Trophoblast cell (in vitro differentiated cells and primary cell): ENCODE data around the gene RWDD1. TPM values are rescaled to one million over a fixed set of nuclear protein-coding genes. Genes with fewer than 3 reads are reported as not detected.

Experiments used
- DNase-seq, 2 donors: peaks; one replicate each; pipeline ENCODE4 v3.0.0-alpha.2; 2016
- H2AFZ ChIP-seq: 2 replicates; pipeline ENCODE4 v1.6.1; 2013; ENCODE audit warnings: low read length, moderate library complexity, mild to moderate bottlenecking; ENCODE audit not compliant: insufficient read depth, poor library complexity
- H2AK5ac ChIP-seq: 2 replicates; pipeline ENCODE4 v1.6.1; 2013; ENCODE audit warnings: mild to moderate bottlenecking, low read length
- H2BK120ac ChIP-seq: 2 replicates; pipeline ENCODE4 v1.6.1; 2013; ENCODE audit warnings: low read length, mild to moderate bottlenecking, moderate library complexity; ENCODE audit not compliant: insufficient read depth, poor library complexity
- H2BK12ac ChIP-seq: 2 replicates; pipeline ENCODE4 v1.6.1; 2013; ENCODE audit warnings: mild to moderate bottlenecking, low read length, moderate library complexity
- H2BK5ac ChIP-seq: 2 replicates; pipeline ENCODE4 v1.6.1; 2013; ENCODE audit warnings: low read length, low read depth, moderate library complexity, mild to moderate bottlenecking; ENCODE audit not compliant: poor library complexity
- H3K14ac ChIP-seq: 2 replicates; pipeline ENCODE4 v1.6.1; 2013; ENCODE audit warnings: mild to moderate bottlenecking, low read length
- H3K18ac ChIP-seq: 2 replicates; pipeline ENCODE4 v1.6.1; 2013; ENCODE audit warnings: mild to moderate bottlenecking, low read length
- H3K23ac ChIP-seq: 2 replicates; pipeline ENCODE4 v1.6.1; 2013; ENCODE audit warnings: low read length
- H3K27ac ChIP-seq: 2 replicates; pipeline ENCODE4 v1.5.1; 2013; ENCODE audit warnings: low read depth, mild to moderate bottlenecking, inconsistent platforms, low read length, moderate library complexity
- H3K27me3 ChIP-seq: 2 replicates; pipeline ENCODE4 v1.6.1; 2013; ENCODE audit warnings: inconsistent platforms, mild to moderate bottlenecking, low read length, moderate library complexity; ENCODE audit not compliant: insufficient read depth
- H3K36me3 ChIP-seq, 2 experiments: 1 replicate in 1 of 2; 2 replicates in 1 of 2; pipeline ENCODE4 v1.6.1; 2013; ENCODE audit warnings: low read length in 2 of 2, mild to moderate bottlenecking in 2 of 2, moderate library complexity in 1 of 2; ENCODE audit not compliant: insufficient read depth in 2 of 2, control insufficient read depth in 1 of 2
- H3K4ac ChIP-seq: 2 replicates; pipeline ENCODE4 v1.6.1; 2013; ENCODE audit warnings: low read depth, mild to moderate bottlenecking, low read length, moderate library complexity
- H3K4me1 ChIP-seq, 2 experiments: 1 replicate in 1 of 2; 2 replicates in 1 of 2; pipeline ENCODE4 v1.6.1; 2013; ENCODE audit warnings: low read length in 2 of 2, mild to moderate bottlenecking in 2 of 2, moderate library complexity in 1 of 2; ENCODE audit not compliant: insufficient read depth in 2 of 2, control insufficient read depth in 1 of 2
- H3K4me2 ChIP-seq: 2 replicates; pipeline ENCODE4 v1.6.1; 2013; ENCODE audit warnings: inconsistent platforms, mild to moderate bottlenecking, low read length, moderate library complexity
- H3K4me3 ChIP-seq: 2 replicates; pipeline ENCODE4 v1.5.1; 2013; ENCODE audit warnings: mild to moderate bottlenecking, low read depth, low read length, inconsistent platforms
- H3K79me1 ChIP-seq: one replicate; pipeline ENCODE4 v1.6.1; 2013; ENCODE audit warnings: low read length
- H3K79me2 ChIP-seq: 2 replicates; pipeline ENCODE4 v1.6.1; 2013; ENCODE audit warnings: low read length, mild to moderate bottlenecking; ENCODE audit not compliant: control insufficient read depth, insufficient read depth, poor library complexity
- H3K9ac ChIP-seq: 2 replicates; pipeline ENCODE4 v1.6.1; 2013; ENCODE audit warnings: mild to moderate bottlenecking, low read length
- H3K9me3 ChIP-seq: 2 replicates; pipeline ENCODE4 v1.6.1; 2013; ENCODE audit warnings: low read depth, mild to moderate bottlenecking, control low read depth, inconsistent platforms, low read length; ENCODE audit not compliant: insufficient read depth
- H4K12ac ChIP-seq: 2 replicates; pipeline ENCODE4 v1.6.1; 2013; ENCODE audit warnings: low read depth, mild to moderate bottlenecking, low read length, moderate library complexity
- H4K8ac ChIP-seq: 2 replicates; pipeline ENCODE4 v1.6.1; 2013; ENCODE audit warnings: low read depth, mild to moderate bottlenecking, low read length, moderate library complexity
- H4K91ac ChIP-seq: one replicate; pipeline ENCODE4 v1.6.1; 2013; ENCODE audit warnings: low read depth, mild to moderate bottlenecking, low read length, moderate library complexity
- WGBS: extraction: QIAGEN DNeasy Blood & Tissue Kit; methylation state at CpG from one replicate; pipeline ENCODE4 v1.1.7; 2013; ENCODE audit warnings: missing lambda C conversion rate; ENCODE audit not compliant: insufficient read length, insufficient coverage; ENCODE audit errors: extremely low coverage; 5-methylcytosine and 5-hydroxymethylcytosine counted together
- polyA plus RNA-seq: library from polyadenylated mRNA; stranded (reverse); fragments of 200-250 nt; gene quantifications from 2 replicates; pipeline ENCODE4 v1.2.3, GENCODE V29; 2013

RWDD1 gene, protein sequence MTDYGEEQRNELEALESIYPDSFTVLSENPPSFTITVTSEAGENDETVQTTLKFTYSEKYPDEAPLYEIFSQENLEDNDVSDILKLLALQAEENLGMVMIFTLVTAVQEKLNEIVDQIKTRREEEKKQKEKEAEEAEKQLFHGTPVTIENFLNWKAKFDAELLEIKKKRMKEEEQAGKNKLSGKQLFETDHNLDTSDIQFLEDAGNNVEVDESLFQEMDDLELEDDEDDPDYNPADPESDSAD
- polyA plus RNA-seq, result 80.6 and 86.1 TPM in 2 replicates

DNA sequence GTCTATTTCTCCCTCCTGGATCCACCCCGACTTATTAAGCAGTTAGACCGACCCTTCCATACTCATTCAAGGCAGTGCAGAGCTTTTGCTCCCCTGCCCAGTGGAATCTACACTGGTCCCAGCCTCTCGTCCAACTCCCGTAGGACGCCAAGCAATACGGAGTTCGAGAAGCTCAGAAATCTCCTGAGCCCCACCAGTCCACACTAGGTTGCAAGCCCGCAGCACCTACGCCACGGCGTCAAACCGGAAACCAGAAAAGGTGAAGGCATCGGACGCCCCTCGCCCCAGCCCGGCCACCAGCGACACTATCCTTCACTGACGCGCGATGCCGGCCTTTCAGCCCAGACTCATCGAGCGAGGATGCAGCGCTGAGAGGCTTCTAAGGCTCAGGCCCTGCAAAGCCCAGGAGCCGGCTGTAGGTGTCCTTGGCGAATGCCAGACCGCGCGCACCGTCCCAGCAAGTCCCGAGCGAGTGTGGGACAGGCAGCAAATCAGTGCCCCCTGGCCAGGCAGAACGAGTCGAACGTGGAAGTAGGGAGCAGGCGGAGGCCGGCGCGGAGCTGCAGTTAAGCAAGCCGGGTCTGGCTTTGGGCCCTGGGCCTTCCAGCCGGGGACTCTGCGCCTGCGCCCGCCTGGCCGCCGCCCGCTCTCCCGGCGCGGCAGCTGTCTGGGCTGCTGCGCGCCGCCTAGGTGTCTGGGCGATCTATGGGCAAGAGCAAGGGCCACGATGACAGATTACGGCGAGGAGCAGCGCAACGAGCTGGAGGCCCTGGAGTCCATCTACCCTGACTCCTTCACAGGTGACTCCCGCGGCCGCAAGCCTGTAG lies at the start of gene RWDD1:
Gene RWDD1, plus strand, starts transcription at position 649 of the 827 bp plus-strand sequence. Its CDS starts 79 bp downstream, at position 728.
- Histone ChIP-seq H2BK5ac (peak within 1 kb of the TSS; percentile 85), H2AFZ (peak within 1 kb of the TSS; percentile 56), H3K4me3 (peak within 1 kb of the TSS; percentile 95), H3K9ac (peak within 1 kb of the TSS; percentile 97), H3K27ac (peak within 1 kb of the TSS; percentile 93), H3K18ac (peak within 1 kb of the TSS; percentile 94), H2BK12ac (no peak within 1 kb of the TSS), H4K8ac (peak within 1 kb of the TSS; percentile 99), H3K79me2 (peaks cover 9% of the 10 kb centered on the region), H3K27me3 (no peaks in the 10 kb centered on the region), H4K91ac (peak within 1 kb of the TSS; percentile 75), H3K4me2 (peak within 1 kb of the TSS; percentile 91), H3K23ac (no peak within 1 kb of the TSS), H3K4ac (peak within 1 kb of the TSS; percentile 37), H3K9me3 (no peaks in the 10 kb centered on the region), H2BK120ac (peak within 1 kb of the TSS; percentile 47), H2AK5ac (no peak within 1 kb of the TSS), H3K4me1 (peaks cover 2% of the 10 kb centered on the region in 2 experiments), H3K79me1 (peaks cover 8% of the 10 kb centered on the region), H3K14ac (peak within 1 kb of the TSS; percentile 83), H4K12ac (peak within 1 kb of the TSS; percentile 83), H3K36me3 (peaks cover 3 to 4% of the 10 kb centered on the region in 2 experiments)
- peak; percentile 99 to 100 for DNase-seq
- whole genome bisulfite sequencing, result no CpG with 5 or more reads among the region's 62 CpGs

DNA sequence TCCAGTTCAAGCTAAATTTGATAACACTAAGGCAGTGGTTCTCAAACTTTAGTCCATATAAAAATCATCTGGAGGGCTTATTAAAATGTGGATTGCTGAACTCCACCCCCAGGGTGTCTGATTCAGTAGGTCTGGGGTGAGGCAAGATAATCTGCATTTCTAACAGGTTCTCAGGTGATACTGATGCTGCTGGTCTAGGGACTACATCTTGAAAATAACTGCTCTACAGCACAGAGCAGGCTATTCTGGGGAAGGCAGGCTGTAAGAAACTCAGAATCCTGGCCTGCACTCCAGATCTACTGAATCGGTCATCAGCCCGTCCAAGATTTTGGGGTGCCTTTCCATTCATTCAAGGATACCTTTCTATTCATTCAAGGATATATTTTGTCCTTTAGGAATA lies 48.4 kb upstream of the RWDD1 start:
- Histone ChIP-seq H3K9me3 (no peaks in the 10 kb centered on the region), H3K79me1 (no peaks in the 10 kb centered on the region), H2AK5ac (no peak overlapping the region), H2BK5ac (no peak overlapping the region), H3K4me2 (no peak overlapping the region), H3K23ac (no peak overlapping the region), H2AFZ (no peak overlapping the region), H3K18ac (no peak overlapping the region), H3K9ac (no peak overlapping the region), H2BK120ac (no peak overlapping the region), H3K14ac (no peak overlapping the region), H4K91ac (no peak overlapping the region), H3K4me1 (peaks cover 0 to 2% of the 10 kb centered on the region in 2 experiments), H3K27me3 (no peaks in the 10 kb centered on the region), H2BK12ac (no peak overlapping the region), H3K4ac (no peak overlapping the region), H3K79me2 (no peaks in the 10 kb centered on the region), H4K8ac (no peak overlapping the region), H3K4me3 (no peak overlapping the region), H4K12ac (no peak overlapping the region), H3K27ac (no peak overlapping the region), H3K36me3 (no peaks in the 10 kb centered on the region)
- peak in 1 of 2 donors; percentile 72 for DNase-seq
- WGBS, result no CpG with 5 or more reads among the region's 2 CpGs

DNA sequence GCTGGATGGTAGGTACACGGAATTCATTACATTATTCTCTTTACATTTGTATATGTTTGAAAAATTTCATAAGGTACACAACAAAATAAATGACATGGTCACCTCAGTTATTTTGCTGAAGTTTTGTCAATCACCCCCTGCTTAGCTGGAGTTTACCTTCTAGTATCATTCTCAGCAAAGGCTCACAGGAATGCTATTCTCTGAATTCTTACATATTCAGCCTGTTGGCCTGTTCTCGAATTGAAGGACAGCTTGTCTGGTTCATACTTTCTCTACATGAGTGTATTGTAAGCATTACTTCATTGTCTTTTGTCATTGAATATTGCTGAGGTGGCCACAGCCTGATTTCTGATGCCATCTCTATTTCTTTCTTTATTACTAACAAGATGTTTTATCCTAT lies 47.1 kb upstream of the RWDD1 start:
- Histone ChIP-seq H3K4me3 (no peak overlapping the region), H4K8ac (no peak overlapping the region), H3K27ac (no peak overlapping the region), H3K27me3 (no peaks in the 10 kb centered on the region), H2BK12ac (no peak overlapping the region), H2BK120ac (no peak overlapping the region), H2AFZ (no peak overlapping the region), H3K79me1 (peaks cover 1% of the 10 kb centered on the region), H4K12ac (no peak overlapping the region), H3K18ac (no peak overlapping the region), H3K9me3 (no peaks in the 10 kb centered on the region), H3K4ac (no peak overlapping the region), H2BK5ac (no peak overlapping the region), H4K91ac (no peak overlapping the region), H3K9ac (no peak overlapping the region), H3K4me2 (no peak overlapping the region), H3K14ac (no peak overlapping the region), H3K36me3 (no peaks in the 10 kb centered on the region), H3K23ac (no peak overlapping the region), H3K79me2 (peaks cover 1% of the 10 kb centered on the region), H3K4me1 (peaks cover 4 to 5% of the 10 kb centered on the region in 2 experiments), H2AK5ac (no peak overlapping the region)
- DNase-seq, result no peak
- no CpG with 5 or more reads among the region's 2 CpGs for WGBS

DNA sequence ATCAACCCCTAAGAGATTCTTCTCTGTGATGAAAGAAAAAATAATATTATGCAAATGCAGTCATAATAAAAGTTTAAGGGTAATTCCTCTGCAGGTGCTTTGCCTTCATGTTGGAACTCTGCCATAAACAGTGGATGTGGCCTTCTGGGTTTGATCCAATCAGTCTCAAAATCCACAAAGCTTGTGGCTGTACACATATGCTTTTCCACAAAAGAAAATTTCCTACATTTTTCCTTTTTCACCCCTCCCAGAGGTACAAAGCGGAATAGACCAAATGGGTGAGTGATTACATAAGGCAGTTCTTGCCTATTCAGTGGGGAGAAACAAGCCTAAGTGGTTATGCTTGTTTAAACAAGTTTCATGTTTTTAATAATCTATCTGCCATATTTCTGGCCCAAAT lies 43.2 kb upstream of the RWDD1 start:
- H3K14ac ChIP-seq, result no peak overlapping the region

More for the DNA sequence above, 43.2 kb upstream of the RWDD1 start:
- Histone ChIP-seq H3K9me3 (no peaks in the 10 kb centered on the region), H2BK120ac (no peak overlapping the region), H3K4me3 (no peak overlapping the region), H3K4me1 (peaks cover 7 to 9% of the 10 kb centered on the region in 2 experiments), H3K36me3 (no peaks in the 10 kb centered on the region), H3K4ac (no peak overlapping the region), H3K23ac (no peak overlapping the region), H2BK5ac (no peak overlapping the region), H4K12ac (no peak overlapping the region), H2BK12ac (no peak overlapping the region), H3K79me2 (peaks cover 1% of the 10 kb centered on the region), H3K79me1 (peaks cover 1% of the 10 kb centered on the region), H3K4me2 (no peak overlapping the region), H4K8ac (no peak overlapping the region), H3K27me3 (no peaks in the 10 kb centered on the region), H3K27ac (no peak overlapping the region), H2AFZ (no peak overlapping the region), H3K18ac (no peak overlapping the region), H3K9ac (no peak overlapping the region), H4K91ac (no peak overlapping the region), H2AK5ac (no peak overlapping the region)
- no CpG with 5 or more reads among the region's 1 CpG for WGBS
- no peak for DNase-seq
